ENCODE measurements around the gene ATF6. TPM values are rescaled to one million over a fixed set of nuclear protein-coding genes. Genes with fewer than 3 reads are reported as not detected.
A peak's percentile ranks its signal among the peaks of the same experiment; 100 is the strongest.

The ATF6 gene
- total and polyA plus RNA-seq, 8 donors = 2.2 to 29.5 (median 16.9) TPM

- DNase-seq (no peak), FAIRE-seq (no peak), ATAC-seq (no peak)
- Histone ChIP-seq H3K9me3 (no peaks in the 10 kb centered on the region), H3K27ac (no peak overlapping the region), H3K36me3 (peaks cover 0 to 9% (median 0%) of the 10 kb centered on the region in 3 donors), H3K4me3 (no peak overlapping the region), H3K27me3 (no peaks in the 10 kb centered on the region), H3K4me1 (no peaks in the 10 kb centered on the region)
- 82 to 95% methylated on average over 1 of the region's 1 CpG for WGBS, 2 donors
- intact Hi-C loops (cut with DNase I) = no loop called here
- no peak for TF ChIP-seq CTCF (IDR thresholded peaks at IDR 0.05)
These were observed 12.4 kb downstream of the ATF6 start for GRCh38 chr1:161778522-161778921.

GRCh38 chr1:161779393-161779792 is 13.3 kb downstream of the ATF6 start:
- DNase-seq (no peak), ATAC-seq (no peak), FAIRE-seq (no peak)
- no peak overlapping the region for H3K4me3 ChIP-seq
- 85 to 86% methylated on average over 2 of the region's 2 CpGs for WGBS, 2 donors
- H3K36me3 ChIP-seq = peaks cover 0 to 15% (median 6%) of the 10 kb centered on the region in 3 donors
- no peak overlapping the region for H3K27ac ChIP-seq
- TF ChIP-seq CTCF (IDR thresholded peaks at IDR 0.05) = no peak
- no peaks in the 10 kb centered on the region for H3K9me3 ChIP-seq
- H3K27me3 ChIP-seq = no peaks in the 10 kb centered on the region
- intact Hi-C loops (cut with DNase I) = no loop called here
- no peaks in the 10 kb centered on the region for H3K4me1 ChIP-seq

GRCh38 chr1:161781995-161782394 is 15.9 kb downstream of the ATF6 start:
- H3K27ac ChIP-seq = no peak overlapping the region
- intact Hi-C loops (cut with DNase I) = no loop called here
- no peaks in the 10 kb centered on the region for H3K9me3 ChIP-seq
- no peaks in the 10 kb centered on the region for H3K27me3 ChIP-seq
- peaks cover 0 to 38% (median 9%) of the 10 kb centered on the region in 3 donors for H3K36me3 ChIP-seq
- no peaks in the 10 kb centered on the region for H3K4me1 ChIP-seq
- FAIRE-seq = no peak
- TF ChIP-seq CTCF (IDR thresholded peaks at IDR 0.05) = no peak
- H3K4me3 ChIP-seq = no peak overlapping the region
- no peak for DNase-seq
- no peak for ATAC-seq

- intact Hi-C loops (cut with DNase I) = no loop called here
- Histone ChIP-seq H3K4me1 (no peaks in the 10 kb centered on the region), H3K36me3 (peaks cover 0 to 47% (median 9%) of the 10 kb centered on the region in 3 donors), H3K27ac (no peak overlapping the region), H3K27me3 (no peaks in the 10 kb centered on the region), H3K4me3 (no peak overlapping the region), H3K9me3 (no peaks in the 10 kb centered on the region)
- no peak for TF ChIP-seq CTCF (IDR thresholded peaks at IDR 0.05)
- DNase-seq (no peak), ATAC-seq (no peak), FAIRE-seq (no peak)
- 94 to 95% methylated on average over 4 of the region's 4 CpGs for WGBS, 2 donors
These were observed 16.8 kb downstream of the ATF6 start for GRCh38 chr1:161782886-161783285.

- Histone ChIP-seq H3K36me3 (peaks cover 0 to 55% (median 9%) of the 10 kb centered on the region in 3 donors), H3K4me1 (no peaks in the 10 kb centered on the region), H3K9me3 (no peaks in the 10 kb centered on the region), H3K27me3 (no peaks in the 10 kb centered on the region), H3K27ac (no peak overlapping the region), H3K4me3 (no peak overlapping the region)
- DNase-seq (peak in 1 of 6 donors; percentile 24), FAIRE-seq (no peak), ATAC-seq (peak in 2 of 4 donors; percentile 32 to 40)
- intact Hi-C loops (cut with DNase I) = no loop called here
- 88 to 100% methylated on average over 1 of the region's 1 CpG for WGBS, 2 donors
- no peak for TF ChIP-seq CTCF (IDR thresholded peaks at IDR 0.05)
These were observed 18.8 kb downstream of the ATF6 start for GRCh38 chr1:161784968-161785367.
